GM12801 (cell line): ENCODE results near the gene PAK1.

Experiments
- CTCF ChIP-seq: IDR thresholded peaks from one replicate; pipeline ENCODE4 v1.5.1; 2011; ENCODE audit warnings: control low read depth; ENCODE audit not compliant: insufficient read length; ENCODE audit errors: extremely low read depth

PAK1 gene

GRCh38 chr11:77318600-77318999 lies 155.3 kb downstream of the PAK1 start:
- no peak for TF ChIP-seq CTCF

- TF ChIP-seq CTCF = no peak
Measured at GRCh38 chr11:77316733-77317342, 157.1 kb downstream of the PAK1 start.

- no peak for TF ChIP-seq CTCF
Measured at GRCh38 chr11:77312107-77312506, 161.8 kb downstream of the PAK1 start.

GRCh38 chr11:77311701-77312100 lies 162.2 kb downstream of the PAK1 start:
- no peak for TF ChIP-seq CTCF

- TF ChIP-seq CTCF = no peak
Measured at GRCh38 chr11:77310721-77311120, 163.2 kb downstream of the PAK1 start.

- no peak for TF ChIP-seq CTCF
Measured at GRCh38 chr11:77309401-77310085, 164.4 kb downstream of the PAK1 start.

- no peak for TF ChIP-seq CTCF
Measured at GRCh38 chr11:77308838-77309237, 165.1 kb downstream of the PAK1 start.

GRCh38 chr11:77303328-77303727 lies 170.6 kb downstream of the PAK1 start:
- TF ChIP-seq CTCF = no peak
